Neutrophil (primary cell): ENCODE data around the gene CD93.

ENCODE experiments used
- H3K27ac ChIP-seq: fragments of 200-600 bp; sonication (generic); 2 replicates; pipeline ENCODE4 v1.5.1; 2016; ENCODE audit warnings: mild to moderate bottlenecking, moderate library complexity
- H3K27me3 ChIP-seq: fragments of 200-600 bp; sonication (generic); 2 replicates; pipeline ENCODE4 v1.6.0; 2016; ENCODE audit warnings: mild to moderate bottlenecking
- H3K36me3 ChIP-seq: fragments of 200-600 bp; sonication (generic); 2 replicates; pipeline ENCODE4 v1.5.1; 2017
- H3K4me1 ChIP-seq, 2 experiments: fragments of 200-600 bp in 1 of 2; sonication (generic) in 1 of 2; 1 replicate in 1 of 2; 2 replicates in 1 of 2; pipeline versions ENCODE4 v1.5.1 to v1.6.1; 2013 to 2016; ENCODE audit warnings: low read depth in 1 of 2, low read length in 1 of 2, mild to moderate bottlenecking in 1 of 2, moderate library complexity in 1 of 2; ENCODE audit not compliant: control insufficient read depth in 1 of 2, insufficient read depth in 1 of 2
- H3K4me3 ChIP-seq, 2 experiments: fragments of 200-600 bp in 1 of 2; sonication (generic) in 1 of 2; 1 replicate in 1 of 2; 2 replicates in 1 of 2; pipeline ENCODE4 v1.5.1; 2013 to 2016; ENCODE audit warnings: low read depth in 1 of 2, low read length in 1 of 2, mild to moderate bottlenecking in 1 of 2, moderate library complexity in 1 of 2
- H3K9me3 ChIP-seq: fragments of 200-600 bp; sonication (generic); 2 replicates; pipeline ENCODE4 v1.5.1; 2016
- TF ChIP-seq, protein P1 (sequence below): fragments of 200-600 bp; sonication (generic); IDR thresholded peaks from 2 replicates; pipeline ENCODE4 v1.5.1; 2016; ENCODE audit warnings: antibody characterized with exemption

Gene CD93

DNA sequence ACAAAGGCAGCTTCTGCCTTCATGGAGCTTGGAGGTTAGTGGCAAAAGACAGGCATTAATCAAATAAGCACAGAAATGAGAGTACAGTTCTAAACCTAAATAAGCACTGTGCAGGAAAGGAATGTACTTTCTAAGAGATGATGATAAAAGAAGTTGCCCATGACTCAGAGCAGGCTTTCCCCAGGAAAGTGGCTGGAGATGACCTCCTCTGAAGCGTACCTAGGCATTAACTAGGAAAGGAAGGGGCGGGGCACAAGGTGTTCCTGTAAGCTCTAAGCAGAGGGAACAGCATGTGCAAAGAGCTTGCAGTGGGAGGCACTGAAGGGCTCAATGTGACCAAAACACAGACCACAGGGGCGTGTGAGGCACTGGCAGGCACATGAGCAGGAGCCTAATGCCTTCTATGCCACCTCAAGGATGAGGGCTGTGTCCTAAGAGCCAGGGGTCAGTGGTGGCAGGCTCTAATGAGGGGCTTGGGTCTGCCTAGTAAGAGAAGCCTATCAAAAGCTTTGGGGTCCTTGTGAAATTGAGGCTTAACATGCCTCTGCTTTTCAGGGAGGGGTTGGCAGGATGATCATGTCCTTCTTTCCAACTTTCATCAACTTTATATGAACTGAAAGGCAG, 46.1 kb downstream of the CD93 start:
- peaks cover 2 to 5% of the 10 kb centered on the region in 2 experiments for H3K4me1 ChIP-seq
- H3K27me3 ChIP-seq = peaks cover 88% of the 10 kb centered on the region
- H3K36me3 ChIP-seq = no peaks in the 10 kb centered on the region
- TF ChIP-seq, protein P1, sequence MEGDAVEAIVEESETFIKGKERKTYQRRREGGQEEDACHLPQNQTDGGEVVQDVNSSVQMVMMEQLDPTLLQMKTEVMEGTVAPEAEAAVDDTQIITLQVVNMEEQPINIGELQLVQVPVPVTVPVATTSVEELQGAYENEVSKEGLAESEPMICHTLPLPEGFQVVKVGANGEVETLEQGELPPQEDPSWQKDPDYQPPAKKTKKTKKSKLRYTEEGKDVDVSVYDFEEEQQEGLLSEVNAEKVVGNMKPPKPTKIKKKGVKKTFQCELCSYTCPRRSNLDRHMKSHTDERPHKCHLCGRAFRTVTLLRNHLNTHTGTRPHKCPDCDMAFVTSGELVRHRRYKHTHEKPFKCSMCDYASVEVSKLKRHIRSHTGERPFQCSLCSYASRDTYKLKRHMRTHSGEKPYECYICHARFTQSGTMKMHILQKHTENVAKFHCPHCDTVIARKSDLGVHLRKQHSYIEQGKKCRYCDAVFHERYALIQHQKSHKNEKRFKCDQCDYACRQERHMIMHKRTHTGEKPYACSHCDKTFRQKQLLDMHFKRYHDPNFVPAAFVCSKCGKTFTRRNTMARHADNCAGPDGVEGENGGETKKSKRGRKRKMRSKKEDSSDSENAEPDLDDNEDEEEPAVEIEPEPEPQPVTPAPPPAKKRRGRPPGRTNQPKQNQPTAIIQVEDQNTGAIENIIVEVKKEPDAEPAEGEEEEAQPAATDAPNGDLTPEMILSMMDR = no peak
- no peak overlapping the region for H3K27ac ChIP-seq
- no peak overlapping the region for H3K4me3 ChIP-seq
- no peaks in the 10 kb centered on the region for H3K9me3 ChIP-seq

DNA sequence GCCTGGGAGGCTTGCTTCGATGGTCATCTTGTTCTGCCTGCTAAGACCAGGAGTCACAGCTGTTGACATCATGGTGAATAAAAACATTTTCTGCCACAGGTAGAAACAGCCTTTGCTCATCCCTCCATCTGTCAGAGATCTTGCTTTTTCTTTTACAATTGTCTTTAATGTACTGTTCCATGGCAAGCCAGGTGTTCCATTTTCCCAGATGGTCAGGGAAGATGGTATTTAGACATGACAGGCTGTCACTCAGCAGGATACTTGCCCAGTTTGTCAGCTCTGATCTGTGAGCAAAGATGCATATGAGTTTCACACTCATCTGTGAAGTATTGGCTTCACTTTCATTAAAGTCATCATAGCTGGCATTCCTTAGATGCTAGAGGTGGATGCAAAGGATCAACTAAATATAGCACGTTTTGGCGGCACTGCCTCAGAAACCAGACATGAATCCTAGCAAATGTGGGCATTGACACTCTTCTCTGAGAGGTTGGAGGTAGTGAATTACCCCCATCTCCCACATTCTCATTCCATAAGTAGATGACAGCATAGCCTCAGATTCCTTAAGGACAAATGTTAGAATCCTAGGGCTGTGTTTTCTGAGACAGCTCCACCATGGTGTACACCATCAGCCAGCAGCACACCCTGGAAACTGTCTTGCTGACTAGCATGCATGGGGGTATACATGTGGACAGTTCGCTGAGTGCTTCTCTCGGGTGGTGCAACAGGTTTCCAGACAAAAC, 46.8 kb downstream of the CD93 start:
- Histone ChIP-seq H3K27me3 (peaks cover 88% of the 10 kb centered on the region), H3K36me3 (no peaks in the 10 kb centered on the region), H3K4me3 (no peak overlapping the region), H3K27ac (no peak overlapping the region), H3K9me3 (no peaks in the 10 kb centered on the region), H3K4me1 (peaks cover 0 to 2% of the 10 kb centered on the region in 2 experiments)
- TF ChIP-seq, protein P1 = no peak

DNA sequence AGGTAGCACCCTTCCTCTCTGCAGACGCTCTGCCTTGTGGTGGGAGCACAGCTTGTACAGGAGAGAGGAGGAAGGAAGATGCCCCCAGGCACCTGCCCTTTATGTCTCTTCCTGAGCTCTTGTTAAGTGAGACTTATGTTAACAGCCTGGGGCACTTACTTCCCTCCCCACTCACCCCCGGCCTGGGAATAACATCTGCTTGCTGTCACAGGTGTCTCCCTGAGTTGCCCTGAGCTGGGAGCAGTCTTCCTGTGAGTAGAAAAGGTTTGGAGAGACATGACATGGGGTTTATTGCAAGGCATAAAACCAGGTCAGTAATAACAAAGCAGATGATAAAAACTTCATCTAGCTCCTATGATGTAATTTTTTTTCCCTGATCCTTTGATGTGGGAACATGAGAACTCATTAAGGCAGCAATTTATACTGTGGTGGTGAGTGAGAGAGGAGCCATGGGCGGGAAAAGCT, 49.1 kb downstream of the CD93 start:
- Histone ChIP-seq H3K4me3 (no peak overlapping the region), H3K36me3 (no peaks in the 10 kb centered on the region), H3K9me3 (no peaks in the 10 kb centered on the region), H3K27me3 (peaks cover 82% of the 10 kb centered on the region), H3K4me1 (peaks cover 8 to 16% of the 10 kb centered on the region in 2 experiments), H3K27ac (no peak overlapping the region)
- TF ChIP-seq, protein P1 = no peak

DNA sequence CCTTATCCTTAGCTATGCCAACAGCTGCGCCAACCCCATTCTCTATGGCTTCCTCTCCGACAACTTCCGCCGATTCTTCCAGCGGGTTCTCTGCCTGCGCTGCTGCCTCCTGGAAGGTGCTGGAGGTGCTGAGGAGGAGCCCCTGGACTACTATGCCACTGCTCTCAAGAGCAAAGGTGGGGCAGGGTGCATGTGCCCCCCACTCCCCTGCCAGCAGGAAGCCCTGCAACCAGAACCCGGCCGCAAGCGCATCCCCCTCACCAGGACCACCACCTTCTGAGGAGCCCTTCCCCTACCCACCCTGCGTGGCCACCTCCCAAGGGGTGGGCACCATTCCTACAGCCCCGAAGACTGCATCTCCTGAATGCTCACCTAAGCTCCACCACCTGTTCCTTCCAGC, 49.8 kb downstream of the CD93 start:
- TF ChIP-seq, protein P1 = no peak
- Histone ChIP-seq H3K9me3 (no peaks in the 10 kb centered on the region), H3K27ac (no peak overlapping the region), H3K4me1 (peaks cover 8 to 16% of the 10 kb centered on the region in 2 experiments), H3K27me3 (peaks cover 75% of the 10 kb centered on the region), H3K36me3 (no peaks in the 10 kb centered on the region), H3K4me3 (no peak overlapping the region)

DNA sequence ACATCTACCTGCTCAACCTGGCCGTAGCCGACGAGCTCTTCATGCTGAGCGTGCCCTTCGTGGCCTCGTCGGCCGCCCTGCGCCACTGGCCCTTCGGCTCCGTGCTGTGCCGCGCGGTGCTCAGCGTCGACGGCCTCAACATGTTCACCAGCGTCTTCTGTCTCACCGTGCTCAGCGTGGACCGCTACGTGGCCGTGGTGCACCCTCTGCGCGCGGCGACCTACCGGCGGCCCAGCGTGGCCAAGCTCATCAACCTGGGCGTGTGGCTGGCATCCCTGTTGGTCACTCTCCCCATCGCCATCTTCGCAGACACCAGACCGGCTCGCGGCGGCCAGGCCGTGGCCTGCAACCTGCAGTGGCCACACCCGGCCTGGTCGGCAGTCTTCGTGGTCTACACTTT, 50.4 kb downstream of the CD93 start:
- Histone ChIP-seq H3K4me3 (no peak overlapping the region), H3K27me3 (peaks cover 71% of the 10 kb centered on the region)

More for the DNA sequence above, 50.4 kb downstream of the CD93 start:
- Histone ChIP-seq H3K27ac (no peak overlapping the region), H3K9me3 (no peaks in the 10 kb centered on the region), H3K4me1 (peaks cover 8 to 16% of the 10 kb centered on the region in 2 experiments), H3K36me3 (no peaks in the 10 kb centered on the region)
- TF ChIP-seq, protein P1 = no peak
